ENCODE results near the gene INS.

The INS gene

DNA sequence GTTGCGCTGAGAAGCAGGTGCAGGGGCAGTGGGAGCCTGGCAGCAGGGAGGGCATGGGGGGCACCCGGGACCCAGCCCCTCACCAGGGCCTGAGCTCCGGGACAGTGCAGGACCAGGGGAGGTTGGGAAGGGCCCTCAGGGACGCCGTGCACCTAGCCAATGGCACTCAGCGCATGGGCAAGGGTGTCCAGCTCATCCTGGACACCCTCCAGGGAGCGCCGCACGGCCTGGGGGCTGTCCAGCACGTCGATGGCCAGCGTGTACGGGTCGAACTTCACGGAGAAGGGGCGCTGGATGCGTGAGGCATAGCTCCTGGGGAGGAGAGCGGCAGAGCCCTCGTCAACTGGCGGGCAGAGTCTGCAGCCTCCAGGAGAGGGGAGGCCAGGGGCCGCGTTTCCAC is 3.1 kb upstream of the INS start:
- DNase-seq, result no peak

DNA sequence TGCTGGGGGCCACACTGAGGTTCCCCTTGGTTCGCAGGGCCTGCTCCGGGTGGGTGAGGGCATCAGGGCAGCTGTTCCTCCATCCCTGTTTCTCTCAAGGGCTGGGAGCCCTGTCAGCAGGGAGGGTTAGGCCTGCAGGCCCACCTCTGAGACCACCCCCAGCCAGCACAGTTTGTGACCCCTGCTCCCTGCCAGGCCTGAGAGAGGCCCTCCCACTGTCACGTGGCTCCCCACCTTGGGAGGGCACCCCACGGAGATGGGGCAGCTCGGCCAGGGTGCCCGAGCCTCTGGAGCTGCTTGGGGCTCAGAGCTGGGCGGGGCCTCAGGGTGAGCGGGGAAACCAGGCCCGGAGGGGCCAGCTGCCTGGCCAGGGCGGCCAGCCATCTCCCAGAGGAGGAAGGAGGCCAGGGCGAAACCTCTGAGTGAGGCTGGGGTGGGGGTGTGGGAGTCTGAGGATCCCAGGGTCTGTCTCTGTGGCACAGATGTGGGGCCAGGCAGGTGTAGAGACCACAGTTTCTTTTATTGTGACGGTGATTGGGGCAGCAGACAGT is 2.5 kb upstream of the INS start:
- DNase-seq, result no peak

DNA sequence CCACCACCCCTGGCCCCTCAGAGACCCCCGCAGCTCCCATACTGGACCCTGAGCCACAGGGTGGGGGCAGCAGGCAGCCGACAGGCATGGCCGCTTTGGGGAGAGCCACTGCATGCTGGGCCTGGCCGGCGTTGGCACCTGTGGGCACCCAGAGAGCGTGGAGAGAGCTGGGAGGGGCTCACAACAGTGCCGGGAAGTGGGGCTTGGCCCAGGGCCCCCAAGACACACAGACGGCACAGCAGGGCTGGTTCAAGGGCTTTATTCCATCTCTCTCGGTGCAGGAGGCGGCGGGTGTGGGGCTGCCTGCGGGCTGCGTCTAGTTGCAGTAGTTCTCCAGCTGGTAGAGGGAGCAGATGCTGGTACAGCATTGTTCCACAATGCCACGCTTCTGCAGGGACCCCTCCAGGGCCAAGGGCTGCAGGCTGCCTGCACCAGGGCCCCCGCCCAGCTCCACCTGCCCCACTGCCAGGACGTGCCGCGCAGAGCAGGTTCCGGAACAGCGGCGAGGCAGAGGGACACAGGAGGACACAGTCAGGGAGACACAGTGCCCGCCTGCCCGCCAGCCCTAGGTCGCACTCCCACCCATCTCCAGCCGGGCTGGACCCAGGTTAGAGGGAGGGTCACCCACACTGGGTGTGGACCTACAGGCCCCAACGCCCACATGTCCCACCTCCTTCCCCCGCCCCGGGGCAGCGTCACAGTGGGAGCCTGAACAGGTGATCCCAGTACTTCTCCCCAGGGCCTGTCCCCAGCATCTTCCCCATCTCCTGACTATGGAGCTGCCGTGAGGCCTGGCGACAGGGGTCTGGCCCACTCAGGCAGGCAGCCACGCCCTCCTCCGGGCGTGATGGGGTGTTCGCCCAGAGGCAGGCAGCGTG is 1.2 kb downstream of the INS start:
- no peak for DNase-seq

GRCh38 chr11:2158966-2159365 is 2.0 kb downstream of the INS start:
- DNase-seq, result no peak

DNA sequence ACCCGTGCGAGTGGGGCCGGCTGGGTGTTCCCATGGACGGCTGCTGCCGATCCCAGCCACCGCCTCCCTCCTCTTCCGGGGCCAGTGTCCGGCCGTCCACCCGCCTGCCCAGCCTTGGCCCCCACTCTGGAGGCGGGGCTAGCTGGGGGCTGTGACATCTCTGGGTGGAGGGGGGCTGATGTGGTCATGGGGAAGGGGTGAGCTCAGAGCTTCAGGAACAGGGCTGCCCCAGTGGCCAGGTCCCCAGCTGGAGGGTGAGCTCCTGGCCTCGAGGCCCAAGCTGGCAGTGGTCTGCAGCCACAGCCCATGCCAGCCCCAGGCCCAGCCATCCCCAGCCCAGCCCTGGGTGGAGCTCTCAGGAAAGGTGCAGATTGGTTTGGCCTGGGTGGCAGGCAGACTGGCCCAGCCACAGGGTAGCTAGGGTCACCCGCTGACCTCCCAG is 2.7 kb downstream of the INS start:
- DNase-seq, result no peak

DNA sequence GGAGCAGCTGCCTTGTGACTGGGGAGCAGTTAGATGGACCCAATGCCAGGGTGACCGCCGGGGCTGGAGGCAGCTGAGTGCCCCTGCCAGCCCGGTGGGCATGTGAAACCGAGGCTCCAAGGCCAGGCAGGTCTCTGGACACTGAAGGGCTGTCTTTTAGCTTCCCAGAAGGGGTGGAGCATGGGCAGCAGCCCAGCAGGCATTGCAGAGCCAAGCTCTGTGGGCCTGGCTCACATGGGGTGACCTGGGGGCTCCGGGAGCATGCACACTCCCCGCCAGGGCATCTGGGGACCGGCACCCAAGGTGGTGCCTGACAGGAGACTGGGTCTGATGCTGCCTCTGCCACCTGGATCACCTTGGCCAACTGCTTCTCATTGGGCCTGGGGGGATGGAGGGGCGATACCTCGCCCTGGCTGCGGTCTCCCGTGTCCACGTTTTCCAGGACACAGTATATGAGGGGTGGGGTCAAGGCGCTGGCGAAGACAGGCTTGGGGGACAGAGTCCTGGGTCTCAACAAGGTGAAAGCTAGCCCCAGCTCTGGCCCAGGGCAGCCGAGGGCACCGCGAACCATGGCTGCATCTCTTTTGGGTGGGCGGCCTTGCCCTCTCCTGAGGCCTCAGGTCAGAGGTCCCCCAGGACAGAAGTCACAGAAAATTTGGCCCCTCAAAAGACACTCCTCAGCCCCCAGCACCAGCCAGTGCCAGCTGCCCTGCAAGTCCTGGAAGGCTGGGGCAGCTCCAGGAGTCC is 3.5 kb downstream of the INS start:
- no peak for DNase-seq

DNA sequence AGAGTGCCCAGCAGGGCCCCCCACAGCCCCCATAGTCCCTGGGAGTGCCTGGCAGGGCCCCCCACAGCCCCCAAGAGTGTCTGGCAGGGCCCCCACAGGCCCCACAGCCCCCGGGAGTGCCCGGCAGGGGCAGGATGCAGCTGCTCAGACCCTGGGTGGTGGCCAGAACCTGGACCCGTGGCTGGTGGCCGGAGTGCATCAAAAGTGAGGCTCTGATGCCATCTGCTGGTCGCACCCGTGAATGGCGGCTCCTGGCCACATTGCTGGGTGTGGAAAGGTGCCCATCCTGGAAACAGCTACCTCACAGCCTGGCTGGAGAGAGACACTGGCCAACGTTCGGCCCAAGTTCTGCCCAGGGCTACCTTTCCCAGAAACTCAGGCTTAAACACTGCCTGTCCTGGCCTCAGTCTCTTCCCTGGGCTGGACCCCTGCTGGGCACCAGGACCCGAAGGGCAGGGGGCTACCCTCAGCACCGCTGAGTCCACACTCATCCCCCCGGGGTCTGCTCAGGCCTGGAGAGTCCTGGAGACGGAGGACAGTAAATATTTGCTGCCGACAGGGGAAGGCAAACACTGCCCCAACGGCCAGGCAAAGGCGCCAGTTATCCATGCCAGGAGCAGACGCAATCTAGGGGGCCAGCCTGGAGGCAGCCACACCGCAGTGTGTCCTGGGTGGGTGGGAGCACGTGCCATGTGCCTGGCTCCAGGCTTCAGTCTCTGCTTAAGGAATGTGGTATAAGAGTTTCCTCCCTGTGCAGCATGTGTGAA is 4.4 kb downstream of the INS start:
- peak; percentile 51 for DNase-seq

- no peak for DNase-seq
These were observed 5.5 kb downstream of the INS start for GRCh38 chr11:2155511-2155910.

DNA sequence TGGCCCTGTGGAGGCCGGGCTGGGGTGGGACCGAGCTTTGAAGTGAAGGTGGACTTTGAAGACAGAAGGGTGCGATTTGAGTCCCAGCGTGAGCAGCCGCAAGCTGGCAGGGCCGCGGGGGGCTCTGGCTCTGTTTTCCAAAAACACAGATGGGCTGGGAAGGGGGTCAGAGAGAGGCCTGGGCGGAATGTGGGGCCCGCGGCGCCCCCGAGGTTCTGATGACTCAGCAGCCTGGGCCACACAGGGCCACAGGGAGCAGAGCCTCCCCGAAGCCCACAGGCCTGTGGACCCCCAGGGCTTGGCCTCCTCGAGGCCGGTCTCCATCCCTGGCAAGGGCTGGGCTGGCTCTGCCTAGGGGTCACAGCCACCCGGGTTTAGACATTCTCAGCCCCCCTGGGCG is 6.1 kb downstream of the INS start:
- DNase-seq, result no peak

DNA sequence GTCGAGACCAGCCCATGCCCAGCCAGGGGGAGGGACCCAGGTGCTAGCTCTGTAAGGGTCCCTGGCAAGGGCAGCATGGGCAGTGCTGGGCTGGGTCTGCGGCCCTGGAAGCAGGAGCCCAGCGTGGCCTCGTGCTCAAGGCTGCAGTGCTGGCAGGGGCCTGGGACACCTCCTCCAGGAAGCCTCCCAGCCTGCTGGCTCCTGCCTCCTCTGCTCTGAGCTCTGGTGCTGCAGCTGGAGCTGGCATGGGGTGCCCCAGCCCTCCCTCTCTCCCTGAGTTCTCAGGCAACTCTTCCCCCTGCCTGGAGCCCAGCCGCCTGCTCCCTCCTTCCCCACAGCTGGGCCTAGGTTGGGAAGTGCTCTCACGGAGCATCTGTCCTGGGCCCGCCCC is 6.8 kb downstream of the INS start:
- DNase-seq, result no peak

DNA sequence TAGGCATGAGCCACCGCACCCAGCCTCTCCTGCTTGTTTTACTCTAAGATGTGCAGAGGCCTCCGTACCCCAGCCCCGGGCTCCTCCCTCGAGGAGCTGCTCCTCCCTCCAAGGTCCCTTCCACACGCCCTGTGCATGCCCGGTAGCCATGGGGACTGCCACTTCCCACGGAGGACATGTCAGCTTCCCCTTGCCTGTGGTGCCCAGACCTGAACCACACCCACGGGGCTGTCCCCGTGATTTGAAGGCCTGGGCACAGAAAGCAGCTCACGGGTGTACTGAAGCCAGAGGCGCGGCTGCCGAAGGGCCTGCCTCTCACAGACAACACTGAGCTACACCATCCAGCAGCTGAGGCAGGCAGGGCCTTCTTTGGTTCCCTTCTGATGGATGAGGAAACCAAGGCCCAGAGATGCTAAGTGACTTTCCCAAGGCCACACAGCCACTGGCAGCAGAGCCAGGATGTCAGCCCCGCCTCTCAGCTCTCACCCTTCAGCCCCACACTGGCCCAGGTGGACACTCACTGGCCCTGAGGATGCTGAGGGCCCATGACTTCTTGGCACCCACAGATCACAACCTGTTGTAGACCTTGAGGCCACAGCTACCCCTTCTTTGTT is 7.3 kb downstream of the INS start:
- no peak for DNase-seq

GRCh38 chr11:2151500-2152257 is 9.3 kb downstream of the INS start:
- peak; percentile 88 for DNase-seq

- peak; percentile 23 for DNase-seq
These were observed 10.9 kb downstream of the INS start for GRCh38 chr11:2149864-2150847.

GRCh38 chr11:2149460-2149859 is 11.5 kb downstream of the INS start:
- DNase-seq, result no peak

- no peak for DNase-seq
These were observed 12.4 kb downstream of the INS start for GRCh38 chr11:2148595-2148994.

DNA sequence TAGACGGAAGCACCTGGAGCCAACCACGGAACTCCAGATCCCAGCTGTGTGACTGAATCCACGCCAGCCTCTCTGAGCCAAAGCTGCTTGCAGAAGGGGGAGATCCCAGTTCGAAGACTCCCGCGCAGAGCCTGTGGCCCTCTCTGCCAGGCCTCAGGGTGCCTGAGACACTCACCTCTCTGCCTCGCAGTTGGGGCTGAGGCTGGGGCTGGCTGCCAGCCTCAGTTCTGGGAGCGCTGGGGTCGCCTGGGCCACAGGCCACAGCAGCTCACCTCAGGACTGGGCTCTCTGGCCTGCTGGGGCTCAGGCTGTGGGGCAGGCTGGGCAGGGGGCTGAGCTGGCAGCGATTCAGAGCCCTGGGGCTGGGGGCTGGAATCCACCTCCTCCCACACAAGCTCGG is 13.6 kb downstream of the INS start:
- DNase-seq, result no peak

GRCh38 chr11:2146051-2146450 is 15.0 kb downstream of the INS start:
- DNase-seq, result no peak

DNA sequence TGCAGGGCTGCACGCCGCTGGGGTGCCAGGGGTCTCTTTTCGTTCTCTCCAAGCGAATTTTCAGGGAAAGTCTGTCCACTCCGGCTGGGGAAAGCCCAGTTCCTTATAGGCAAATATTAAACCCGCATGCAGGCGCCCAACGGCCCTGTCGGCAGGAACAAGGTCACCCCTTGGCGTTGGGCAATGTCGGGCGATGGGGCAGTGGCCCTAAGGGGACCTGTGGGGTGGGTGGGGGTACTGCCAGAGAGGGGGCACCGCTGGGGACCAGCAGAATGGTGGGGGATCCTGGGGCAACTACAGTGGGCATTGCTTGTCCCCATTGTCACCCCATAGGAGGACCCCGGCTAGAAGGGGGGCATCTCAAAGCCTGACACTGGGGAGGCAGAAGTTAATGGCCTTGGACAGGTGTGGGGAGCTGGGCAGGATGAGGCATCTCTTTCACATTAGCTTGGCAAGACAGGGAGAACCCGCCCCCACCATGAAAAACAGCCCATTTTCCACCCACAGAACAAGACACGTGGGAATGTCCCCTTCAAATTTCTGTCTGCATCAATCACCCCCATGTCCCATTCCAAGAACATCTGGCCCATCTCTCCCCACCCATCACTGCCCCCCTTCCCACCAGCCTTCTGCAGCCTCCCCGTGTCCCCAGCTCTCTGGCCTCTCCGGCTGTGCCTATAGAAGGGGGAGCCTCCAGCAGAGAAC is 16.3 kb downstream of the INS start:
- no peak for DNase-seq

GRCh38 chr11:2143799-2144543 is 17.0 kb downstream of the INS start:
- DNase-seq, result no peak

Measured in NCI-H345 (cell line).